OCI-LY7 (cell line): ENCODE data around the gene SNCAIP. TPM values are rescaled to one million over a fixed set of nuclear protein-coding genes. Genes with fewer than 3 reads are reported as not detected.

Experiments
- BruUV-seq: library from RNA; stranded (reverse); fragments of 400-500 nt; replicated peaks from 2 replicates; lab custom pipeline; 2021; lab: Mats Ljungman, UMichigan
- CTCF ChIA-PET: fragments of 300-600 bp; sonication (Branson Sonifier 250); formaldehyde crosslinking; loops from one replicate; lab custom pipeline; 2022; ENCODE audit warnings: antibody characterized with exemption; ENCODE audit not compliant: unreplicated experiment; lab: Charles Lee
- POLR2A ChIA-PET: fragments of 300-600 bp; sonication (Branson Sonifier 250); formaldehyde crosslinking; loops from one replicate; lab custom pipeline; 2022; ENCODE audit warnings: antibody characterized with exemption; lab: Charles Lee
- DNase-seq: peaks from one replicate; pipeline ENCODE4 v3.0.0-alpha.2; 2015; ENCODE audit warnings: low spot score
- H2AFZ ChIP-seq: fragments of 200-600 bp; sonication (generic), shearing (Covaris generic); 2 replicates; pipeline ENCODE4 v1.6.1; 2014; ENCODE audit warnings: mild to moderate bottlenecking, antibody characterized with exemption, low read length, moderate library complexity
- H3K27ac ChIP-seq: fragments of 200-600 bp; sonication (generic); 2 replicates; pipeline ENCODE4 v1.5.1; 2014; ENCODE audit warnings: mixed run types, low read depth, mild to moderate bottlenecking, moderate library complexity, low read length, inconsistent platforms; ENCODE audit not compliant: poor library complexity, severe bottlenecking
- H3K36me3 ChIP-seq: fragments of 200-600 bp; sonication (generic); 2 replicates; pipeline ENCODE4 v1.6.1; 2014; ENCODE audit warnings: mild to moderate bottlenecking, antibody characterized with exemption, low read length, moderate library complexity, mixed read lengths; ENCODE audit not compliant: insufficient read depth
- H3K4me1 ChIP-seq: fragments of 200-600 bp; sonication (generic); 2 replicates; pipeline ENCODE4 v1.5.1; 2014; ENCODE audit warnings: mild to moderate bottlenecking, low read length; ENCODE audit not compliant: insufficient read depth, poor library complexity, severe bottlenecking
- H3K4me2 ChIP-seq: fragments of 200-600 bp; sonication (generic); 2 replicates; pipeline ENCODE4 v1.6.1; 2014; ENCODE audit warnings: mild to moderate bottlenecking, low read length
- H3K4me3 ChIP-seq: fragments of 200-600 bp; sonication (generic); 2 replicates; pipeline ENCODE4 v1.5.1; 2014; ENCODE audit warnings: mild to moderate bottlenecking, low read depth, low read length; ENCODE audit not compliant: poor library complexity, severe bottlenecking
- H3K79me2 ChIP-seq: fragments of 200-600 bp; sonication (generic); 2 replicates; pipeline ENCODE4 v1.6.1; 2016; ENCODE audit warnings: low read depth, mild to moderate bottlenecking, low read length, moderate library complexity, mixed read lengths; ENCODE audit not compliant: insufficient read depth
- H3K9me2 ChIP-seq: fragments of 200-600 bp; sonication (generic); 2 replicates; pipeline ENCODE4 v1.6.1; 2016; ENCODE audit warnings: mild to moderate bottlenecking, low read length, mixed read lengths; ENCODE audit not compliant: insufficient read depth
- H3K9me3 ChIP-seq: fragments of 200-600 bp; sonication (generic); 2 replicates; pipeline ENCODE4 v1.6.1; 2014; ENCODE audit warnings: mild to moderate bottlenecking, mixed run types, low read length, mixed read lengths
- H4K20me1 ChIP-seq: fragments of 200-600 bp; sonication (generic); 2 replicates; pipeline ENCODE4 v1.6.1; 2014; ENCODE audit warnings: mild to moderate bottlenecking, antibody characterized with exemption, low read length, moderate library complexity, mixed read lengths; ENCODE audit not compliant: insufficient read depth
- EZH2phosphoT487 ChIP-seq: fragments of 200-600 bp; sonication (generic); IDR thresholded peaks from 2 replicates; pipeline ENCODE4 v1.6.1; 2018; ENCODE audit warnings: low read depth, borderline replicate concordance, mild to moderate bottlenecking, mixed run types, antibody characterized with exemption, low read length, moderate library complexity, mixed read lengths
- intact Hi-C: fragments of 100-400 bp; cut with micrococcal nuclease; formaldehyde crosslinking; loops from one replicate; pipeline ENCODE4 v1.10.0; 2022; ENCODE audit not compliant: unreplicated experiment
- total RNA-seq, 2 experiments: library from RNA; depleted of rRNA in 1 of 2; stranded (reverse); fragments of >200 nt in 1 of 2; shearing (Covaris generic) in 1 of 2; gene quantifications; 2 replicates each; pipeline ENCODE4 v1.2.3, GENCODE V29; 2014 to 2022
- TF ChIP-seq, protein P1 (sequence below): fragments of 200-600 bp; sonication (generic); conservative IDR thresholded peaks from 2 replicates; pipeline ENCODE4 v1.5.1; 2014; ENCODE audit warnings: mild to moderate bottlenecking, antibody characterized with exemption, low read length, moderate library complexity, mixed read lengths

Gene SNCAIP
- total RNA-seq, 2 experiments from 2014 or later, result not detected

DNA sequence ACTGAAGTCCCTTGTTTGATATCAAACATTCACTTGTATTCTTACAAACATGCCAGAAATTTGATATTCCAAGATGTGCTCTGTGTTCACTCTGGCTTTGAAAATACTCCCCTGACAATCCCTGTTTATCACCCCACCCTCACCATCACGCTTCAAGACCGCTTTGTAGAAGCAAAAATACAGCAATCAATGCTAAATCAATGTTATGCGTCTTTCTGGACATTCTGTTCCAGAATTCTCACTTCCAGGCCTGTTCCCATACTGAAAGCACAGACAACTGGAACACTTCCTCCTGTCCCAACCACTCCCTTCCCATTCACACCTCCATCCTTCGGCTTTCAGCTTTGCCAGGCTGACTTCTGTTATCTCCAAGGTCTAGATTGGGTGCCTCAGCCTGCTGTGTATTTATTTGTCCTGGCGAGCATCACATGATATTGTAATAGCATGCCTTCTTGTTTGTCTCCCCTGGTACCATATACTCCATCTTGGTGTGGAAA, 72.8 kb downstream of the SNCAIP start:
- DNase-seq, result no peak
- Histone ChIP-seq H2AFZ (no peak overlapping the region), H3K79me2 (no peaks in the 10 kb centered on the region), H3K9me2 (no peaks in the 10 kb centered on the region), H3K4me1 (no peaks in the 10 kb centered on the region), H3K4me3 (no peak overlapping the region), H3K27ac (no peak overlapping the region), H3K4me2 (no peak overlapping the region), H3K36me3 (no peaks in the 10 kb centered on the region), H4K20me1 (no peaks in the 10 kb centered on the region), H3K9me3 (no peaks in the 10 kb centered on the region)
- no TSS peak for BruUV-seq
- CTCF ChIA-PET, result no interaction called here
- intact Hi-C loops, result no loop called here
- TF ChIP-seq, protein P1, sequence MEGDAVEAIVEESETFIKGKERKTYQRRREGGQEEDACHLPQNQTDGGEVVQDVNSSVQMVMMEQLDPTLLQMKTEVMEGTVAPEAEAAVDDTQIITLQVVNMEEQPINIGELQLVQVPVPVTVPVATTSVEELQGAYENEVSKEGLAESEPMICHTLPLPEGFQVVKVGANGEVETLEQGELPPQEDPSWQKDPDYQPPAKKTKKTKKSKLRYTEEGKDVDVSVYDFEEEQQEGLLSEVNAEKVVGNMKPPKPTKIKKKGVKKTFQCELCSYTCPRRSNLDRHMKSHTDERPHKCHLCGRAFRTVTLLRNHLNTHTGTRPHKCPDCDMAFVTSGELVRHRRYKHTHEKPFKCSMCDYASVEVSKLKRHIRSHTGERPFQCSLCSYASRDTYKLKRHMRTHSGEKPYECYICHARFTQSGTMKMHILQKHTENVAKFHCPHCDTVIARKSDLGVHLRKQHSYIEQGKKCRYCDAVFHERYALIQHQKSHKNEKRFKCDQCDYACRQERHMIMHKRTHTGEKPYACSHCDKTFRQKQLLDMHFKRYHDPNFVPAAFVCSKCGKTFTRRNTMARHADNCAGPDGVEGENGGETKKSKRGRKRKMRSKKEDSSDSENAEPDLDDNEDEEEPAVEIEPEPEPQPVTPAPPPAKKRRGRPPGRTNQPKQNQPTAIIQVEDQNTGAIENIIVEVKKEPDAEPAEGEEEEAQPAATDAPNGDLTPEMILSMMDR, result no peak
- no peak for TF ChIP-seq EZH2phosphoT487
- POLR2A ChIA-PET, result interaction anchor here (0.9 kb wide), 1 partner anchor 10 kb away, joined by 3 read pairs; no protein-coding TSS in a partner anchor

DNA sequence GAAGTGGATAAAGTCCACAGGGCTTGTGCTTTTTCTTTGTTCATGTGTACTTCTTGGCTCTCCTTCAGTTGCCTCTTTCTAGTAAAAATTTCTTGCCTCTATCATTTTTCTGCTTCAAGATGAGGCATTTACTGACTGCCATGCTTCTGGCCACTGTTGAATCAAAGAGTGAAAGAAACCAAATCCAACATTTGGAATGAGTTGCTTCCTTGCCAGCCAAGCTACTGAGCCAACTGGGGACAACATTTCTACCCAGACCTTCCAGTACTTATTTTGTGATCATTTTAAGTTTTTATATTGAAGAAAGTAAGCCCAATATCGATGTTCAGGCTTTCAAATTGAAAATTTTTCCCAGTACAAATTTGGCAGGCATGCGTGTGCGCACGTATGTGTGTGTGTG, 73.2 kb downstream of the SNCAIP start:
- Histone ChIP-seq H4K20me1 (no peaks in the 10 kb centered on the region), H3K4me3 (no peak overlapping the region), H3K79me2 (no peaks in the 10 kb centered on the region), H2AFZ (no peak overlapping the region), H3K27ac (no peak overlapping the region), H3K4me2 (no peak overlapping the region), H3K36me3 (no peaks in the 10 kb centered on the region), H3K4me1 (no peaks in the 10 kb centered on the region), H3K9me2 (no peaks in the 10 kb centered on the region), H3K9me3 (no peaks in the 10 kb centered on the region)
- ChIA-PET POLR2A (no interaction called here), CTCF (interaction anchor here (0.6 kb wide), 1 partner anchor 332 kb away, joined by 4 read pairs; no protein-coding TSS in a partner anchor)
- no TSS peak for BruUV-seq
- TF ChIP-seq, protein P1, result no peak
- TF ChIP-seq EZH2phosphoT487, result no peak
- DNase-seq, result no peak
- intact Hi-C loops, result no loop called here

DNA sequence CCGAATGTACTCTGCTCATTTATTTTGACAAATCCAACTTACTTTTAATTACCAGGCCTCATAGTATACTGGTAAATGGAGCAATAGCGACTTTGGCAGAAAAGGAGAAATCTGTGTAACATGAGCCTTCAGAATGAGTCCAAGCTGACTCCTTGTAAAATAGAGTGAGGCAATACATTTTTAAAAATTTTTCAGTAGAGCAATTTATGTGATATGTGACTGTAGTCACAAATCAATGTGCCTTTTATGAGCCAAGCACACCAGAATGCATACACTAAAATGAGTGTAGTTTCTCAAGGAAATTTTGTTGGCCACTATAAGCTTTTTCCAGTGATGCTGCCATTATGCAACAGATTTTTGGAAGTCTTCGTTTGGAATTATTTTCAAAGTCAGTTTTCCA, 73.8 kb downstream of the SNCAIP start:
- no peaks in the 10 kb centered on the region for H3K9me2 ChIP-seq
- no peak overlapping the region for H3K4me3 ChIP-seq
- intact Hi-C loops, result no loop called here
- H2AFZ ChIP-seq, result no peak overlapping the region
- no TSS peak for BruUV-seq
- H3K4me1 ChIP-seq, result no peaks in the 10 kb centered on the region
- POLR2A ChIA-PET, result no interaction called here
- DNase-seq, result no peak
- H3K36me3 ChIP-seq, result no peaks in the 10 kb centered on the region
- H3K79me2 ChIP-seq, result no peaks in the 10 kb centered on the region
- no peak overlapping the region for H3K4me2 ChIP-seq
- no peaks in the 10 kb centered on the region for H4K20me1 ChIP-seq
- TF ChIP-seq, protein P1, result no peak
- TF ChIP-seq EZH2phosphoT487, result no peak
- CTCF ChIA-PET, result interaction anchor here (0.6 kb wide), 1 partner anchor 332 kb away, joined by 4 read pairs; no protein-coding TSS in a partner anchor
- no peak overlapping the region for H3K27ac ChIP-seq
- H3K9me3 ChIP-seq, result no peaks in the 10 kb centered on the region
